Astrocyte of the hippocampus (primary cell): Measurements from ENCODE around the gene LFNG.
A peak's percentile ranks its signal among the peaks of the same experiment; 100 is the strongest.

ENCODE experiments used
- DNase-seq: peaks from one replicate; pipeline ENCODE4 v3.0.0; 2011; ENCODE audit warnings: low read depth, low spot score

Gene LFNG

GRCh38 chr7:2517026-2517425 lies 2.5 kb upstream of the LFNG start:
- peak; percentile 97 for DNase-seq

- peak; percentile 51 for DNase-seq
These were observed 1.7 kb upstream of the LFNG start for GRCh38 chr7:2517678-2518507.

GRCh38 chr7:2518737-2519118 lies 846 bp upstream of the LFNG start:
- DNase-seq = no peak

GRCh38 chr7:2520131-2520760 lies 672 bp downstream of the LFNG start:
- peak; percentile 58 for DNase-seq

- DNase-seq = peak; percentile 39
These were observed 1.3 kb downstream of the LFNG start for GRCh38 chr7:2520761-2521290.

- peak; percentile 47 for DNase-seq
These were observed 1.8 kb downstream of the LFNG start for GRCh38 chr7:2521341-2521745.

- peak; percentile 57 for DNase-seq
These were observed 2.5 kb downstream of the LFNG start for GRCh38 chr7:2521952-2522591.

- peak; percentile 88 for DNase-seq
These were observed 3.3 kb downstream of the LFNG start for GRCh38 chr7:2522780-2523433.

GRCh38 chr7:2523461-2523936 lies 3.9 kb downstream of the LFNG start:
- peak; percentile 71 for DNase-seq

- DNase-seq = peak; percentile 92
These were observed 4.6 kb downstream of the LFNG start for GRCh38 chr7:2523941-2524807.

GRCh38 chr7:2524808-2525657 lies 5.5 kb downstream of the LFNG start:
- DNase-seq = no peak

GRCh38 chr7:2525658-2526630 lies 6.4 kb downstream of the LFNG start:
- DNase-seq = peak; percentile 45

GRCh38 chr7:2526659-2527504 lies 7.3 kb downstream of the LFNG start:
- no peak for DNase-seq

GRCh38 chr7:2527505-2528467 lies 8.2 kb downstream of the LFNG start:
- DNase-seq = peak; percentile 67

- no peak for DNase-seq
These were observed 9.0 kb downstream of the LFNG start for GRCh38 chr7:2528481-2529095.
